Measurements from ENCODE around the gene FCHSD2. TPM values are rescaled to one million over a fixed set of nuclear protein-coding genes. Genes with fewer than 3 reads are reported as not detected.

The FCHSD2 gene
- total RNA-seq, 1 experiment from 2014 or later = 7.1 TPM

- H3K36me3 ChIP-seq (ENCODE audit: low read depth, low read length) = no peaks in the 10 kb centered on the region
- no peak overlapping the region for H3K9ac ChIP-seq (ENCODE audit: low read length)
- no peaks in the 10 kb centered on the region for H3K9me2 ChIP-seq (replicated peaks; ENCODE audit: low read length)
- TF ChIP-seq CTCF (conservative IDR thresholded peaks at IDR 0.05; ENCODE audit: low read depth, low read length) = no peak
- TF ChIP-seq EZH2 (IDR thresholded peaks at IDR 0.05; ENCODE audit: low read length, unreplicated experiment) = no peak
- TF ChIP-seq EZH2phosphoT487 (IDR thresholded peaks at IDR 0.05; ENCODE audit: borderline replicate concordance, low read length) = no peak
- no peak overlapping the region for H3K4me2 ChIP-seq (ENCODE audit: low read length)
- ChIA-PET POLR2A (ENCODE audit: unreplicated experiment) (no interaction called here), CTCF (interaction anchor here (0.6 kb wide), 1 partner anchor 13 kb away, joined by 4 read pairs; no protein-coding TSS in a partner anchor)
- H3K9me3 ChIP-seq (ENCODE audit: low read length) = no peaks in the 10 kb centered on the region
- ATAC-seq = no peak
- intact Hi-C loops (cut with micrococcal nuclease) = no loop called here
- no peak overlapping the region for H2AFZ ChIP-seq (ENCODE audit: low read length)
- H3K4me1 ChIP-seq (ENCODE audit: insufficient read depth, low read length) = no peaks in the 10 kb centered on the region
- H4K20me1 ChIP-seq (ENCODE audit: low read length) = no peaks in the 10 kb centered on the region
- no peaks in the 10 kb centered on the region for H3K79me2 ChIP-seq (ENCODE audit: low read length)
- no TSS peak for BruUV-seq (replicated peaks)
- no peaks in the 10 kb centered on the region for H3F3A ChIP-seq (ENCODE audit: low read length, unreplicated experiment)
- H3K27me3 ChIP-seq (ENCODE audit: low read length) = no peaks in the 10 kb centered on the region
- no peak overlapping the region for H3K27ac ChIP-seq (ENCODE audit: low read length)
- H3K4me3 ChIP-seq (ENCODE audit: low read length) = no peak overlapping the region
- no peak for DNase-seq
Observed at GRCh38 chr11:73055655-73056354, 86.3 kb downstream of the FCHSD2 start.

- intact Hi-C loops (cut with micrococcal nuclease) = no loop called here
- H3K9me2 ChIP-seq (replicated peaks; ENCODE audit: low read length) = no peaks in the 10 kb centered on the region
- H3K4me2 ChIP-seq (ENCODE audit: low read length) = no peak overlapping the region
- no peaks in the 10 kb centered on the region for H3K79me2 ChIP-seq (ENCODE audit: low read length)
- no peaks in the 10 kb centered on the region for H4K20me1 ChIP-seq (ENCODE audit: low read length)
- CTCF ChIA-PET = no interaction called here
- H3F3A ChIP-seq (ENCODE audit: low read length, unreplicated experiment) = no peaks in the 10 kb centered on the region
- no peaks in the 10 kb centered on the region for H3K9me3 ChIP-seq (ENCODE audit: low read length)
- no peaks in the 10 kb centered on the region for H3K27me3 ChIP-seq (ENCODE audit: low read length)
- H3K36me3 ChIP-seq (ENCODE audit: low read depth, low read length) = no peaks in the 10 kb centered on the region
- DNase-seq (no peak), ATAC-seq (no peak)
- POLR2A ChIA-PET (ENCODE audit: unreplicated experiment) = no interaction called here
- BruUV-seq (replicated peaks) = no TSS peak
- H3K9ac ChIP-seq (ENCODE audit: low read length) = no peak overlapping the region
- H3K4me3 ChIP-seq (ENCODE audit: low read length) = no peak overlapping the region
- TF ChIP-seq EZH2phosphoT487 (IDR thresholded peaks at IDR 0.05; ENCODE audit: borderline replicate concordance, low read length) = no peak
- TF ChIP-seq CTCF (conservative IDR thresholded peaks at IDR 0.05; ENCODE audit: low read depth, low read length) = no peak
- TF ChIP-seq EZH2 (IDR thresholded peaks at IDR 0.05; ENCODE audit: low read length, unreplicated experiment) = no peak
- no peaks in the 10 kb centered on the region for H3K4me1 ChIP-seq (ENCODE audit: insufficient read depth, low read length)
- H3K27ac ChIP-seq (ENCODE audit: low read length) = no peak overlapping the region
- no peak overlapping the region for H2AFZ ChIP-seq (ENCODE audit: low read length)
Observed at GRCh38 chr11:73055002-73055401, 87.1 kb downstream of the FCHSD2 start.

GRCh38 chr11:73053964-73054363 is 88.2 kb downstream of the FCHSD2 start:
- no peak overlapping the region for H3K4me3 ChIP-seq (ENCODE audit: low read length)
- H3K79me2 ChIP-seq (ENCODE audit: low read length) = no peaks in the 10 kb centered on the region
- DNase-seq (no peak), ATAC-seq (no peak)
- no peak overlapping the region for H3K9ac ChIP-seq (ENCODE audit: low read length)
- no peaks in the 10 kb centered on the region for H3K4me1 ChIP-seq (ENCODE audit: insufficient read depth, low read length)
- BruUV-seq (replicated peaks) = no TSS peak
- ChIA-PET CTCF (no interaction called here), POLR2A (ENCODE audit: unreplicated experiment) (no interaction called here)
- H3F3A ChIP-seq (ENCODE audit: low read length, unreplicated experiment) = no peaks in the 10 kb centered on the region
- H3K27me3 ChIP-seq (ENCODE audit: low read length) = no peaks in the 10 kb centered on the region
- no peaks in the 10 kb centered on the region for H3K9me2 ChIP-seq (replicated peaks; ENCODE audit: low read length)
- no peak overlapping the region for H3K27ac ChIP-seq (ENCODE audit: low read length)
- no peak overlapping the region for H3K4me2 ChIP-seq (ENCODE audit: low read length)
- TF ChIP-seq CTCF (conservative IDR thresholded peaks at IDR 0.05; ENCODE audit: low read depth, low read length) = no peak
- no peak for TF ChIP-seq EZH2 (IDR thresholded peaks at IDR 0.05; ENCODE audit: low read length, unreplicated experiment)
- no peak for TF ChIP-seq EZH2phosphoT487 (IDR thresholded peaks at IDR 0.05; ENCODE audit: borderline replicate concordance, low read length)
- H2AFZ ChIP-seq (ENCODE audit: low read length) = no peak overlapping the region
- no peaks in the 10 kb centered on the region for H3K36me3 ChIP-seq (ENCODE audit: low read depth, low read length)
- intact Hi-C loops (cut with micrococcal nuclease) = no loop called here
- no peaks in the 10 kb centered on the region for H3K9me3 ChIP-seq (ENCODE audit: low read length)
- H4K20me1 ChIP-seq (ENCODE audit: low read length) = no peaks in the 10 kb centered on the region
